Stimulated activated CD4-positive, alpha-beta T cell treated with anti-CD3 and anti-CD28 coated beads, Interleukin-12 subunit alpha, Interleukin-12 subunit beta, amount 100 ng/mL, for 4 hours (primary cell): ENCODE results near the gene HDAC8.
"Not testable (repeated sequence)": the region's sequence is repeated elsewhere in the genome, so short reads cannot be mapped to it uniquely, and the experiment has no call there.

Experiments used
- DNase-seq: peaks from one replicate; pipeline ENCODE4 v3.0.0-alpha.2; 2020

The HDAC8 gene

DNA sequence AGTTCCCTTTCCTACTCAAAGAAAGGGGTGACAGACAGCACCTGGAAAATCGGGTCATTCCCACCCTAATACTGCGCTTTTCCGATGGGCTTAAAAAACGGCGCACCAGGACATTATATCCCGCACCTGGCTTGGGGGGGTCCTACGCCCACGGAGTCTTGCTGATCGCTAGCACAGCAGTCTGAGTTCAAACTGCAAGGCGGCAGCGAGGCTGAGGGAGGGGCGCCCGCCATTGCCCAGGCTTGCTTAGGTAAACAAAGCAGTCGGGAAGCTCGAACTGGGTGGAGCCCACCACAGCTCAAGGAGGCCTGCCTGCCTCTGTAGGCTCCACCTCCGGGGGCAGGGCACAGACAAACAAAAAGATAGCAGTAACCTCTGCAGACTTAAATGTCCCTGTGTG lies 131.9 kb downstream of the HDAC8 start:
- not testable (repeated sequence) for DNase-seq

DNA sequence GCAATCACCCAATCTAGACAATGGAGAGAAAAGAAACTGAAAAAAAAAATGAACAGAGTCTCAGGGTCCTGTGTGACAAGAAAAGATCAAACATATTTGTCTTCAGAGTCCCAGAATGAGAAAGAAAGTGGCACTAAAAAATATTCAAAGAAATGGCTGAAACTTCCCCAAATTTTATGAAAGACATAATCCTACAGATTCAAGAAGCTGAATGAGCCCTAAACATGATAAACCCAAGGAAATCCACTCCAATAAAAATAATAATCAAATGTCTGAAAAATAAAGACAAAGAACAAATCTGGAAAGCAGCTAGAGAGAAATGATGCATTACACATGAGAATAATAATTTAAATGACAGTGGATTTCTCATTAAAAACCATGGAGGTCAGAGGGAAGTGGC lies 136.6 kb downstream of the HDAC8 start:
- DNase-seq = no peak

GRCh38 chrX:72430405-72430968 lies 142.2 kb downstream of the HDAC8 start:
- no peak for DNase-seq

DNA sequence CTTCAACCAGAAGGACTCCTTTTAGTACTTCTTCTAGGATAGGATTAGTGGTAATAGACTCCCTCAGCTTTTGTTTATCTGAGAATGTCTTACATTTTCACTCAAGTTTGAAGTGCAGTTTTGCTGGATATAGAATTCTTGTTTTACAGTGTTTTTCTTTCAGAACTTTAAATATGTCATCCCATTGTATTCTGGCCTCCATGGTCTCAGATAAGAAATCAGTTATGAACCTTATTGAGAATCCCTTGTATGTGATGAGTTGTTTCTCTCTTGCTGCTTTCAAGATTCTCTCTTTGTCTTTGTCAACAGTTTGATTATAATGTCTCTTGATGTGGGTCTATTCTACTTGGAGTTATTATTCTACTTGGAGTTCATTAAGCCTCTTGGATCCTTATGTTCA lies 150.8 kb downstream of the HDAC8 start:
- DNase-seq = no peak

DNA sequence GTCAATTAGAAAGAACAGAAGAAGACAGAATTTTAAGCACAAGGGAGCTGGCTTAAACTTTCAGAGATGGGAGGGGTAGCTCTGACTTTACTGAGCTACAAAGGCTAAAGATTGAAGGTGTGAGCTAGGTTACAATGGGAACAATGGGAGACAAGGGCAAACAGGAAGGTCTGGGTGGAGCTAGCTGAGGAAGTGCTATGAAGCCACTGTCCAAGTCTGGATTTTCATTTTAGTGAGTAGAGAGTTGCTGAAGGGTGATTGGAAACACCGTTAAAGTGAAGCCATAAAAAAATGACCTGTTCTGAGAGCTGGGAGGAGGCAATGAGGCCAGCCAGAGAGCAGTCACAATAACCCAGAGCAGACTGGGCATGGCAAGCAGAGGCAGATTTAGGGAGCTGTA lies 162.7 kb downstream of the HDAC8 start:
- no peak for DNase-seq

- no peak for DNase-seq
Observed at GRCh38 chrX:72408885-72409284, 163.8 kb downstream of the HDAC8 start.

GRCh38 chrX:72405136-72405535 lies 167.5 kb downstream of the HDAC8 start:
- DNase-seq = not testable (repeated sequence)

GRCh38 chrX:72402614-72403013 lies 170.0 kb downstream of the HDAC8 start:
- DNase-seq = no peak

GRCh38 chrX:72399816-72400215 lies 172.8 kb downstream of the HDAC8 start:
- DNase-seq = no peak

DNA sequence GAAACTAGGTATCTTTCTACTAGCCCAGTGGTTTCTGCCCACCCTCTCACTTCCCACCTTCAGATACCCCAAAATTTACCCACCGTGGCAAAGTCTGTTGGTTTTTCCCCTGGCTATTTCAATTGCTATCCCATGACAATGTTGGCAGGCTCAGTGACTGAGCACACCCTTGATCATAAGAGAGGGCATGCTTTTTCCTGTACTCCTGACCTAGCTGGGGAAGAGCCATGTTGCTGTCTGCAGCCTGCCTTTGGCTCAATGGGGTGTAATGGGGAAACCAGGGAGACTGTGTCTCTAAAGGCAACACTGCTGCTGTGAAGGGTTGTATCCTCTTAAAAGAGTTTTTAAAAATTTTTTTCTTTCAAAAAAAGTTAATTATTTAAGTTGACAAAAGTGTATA lies 176.5 kb downstream of the HDAC8 start:
- no peak for DNase-seq

- DNase-seq = no peak
Observed at GRCh38 chrX:72395237-72395636, 177.4 kb downstream of the HDAC8 start.

DNA sequence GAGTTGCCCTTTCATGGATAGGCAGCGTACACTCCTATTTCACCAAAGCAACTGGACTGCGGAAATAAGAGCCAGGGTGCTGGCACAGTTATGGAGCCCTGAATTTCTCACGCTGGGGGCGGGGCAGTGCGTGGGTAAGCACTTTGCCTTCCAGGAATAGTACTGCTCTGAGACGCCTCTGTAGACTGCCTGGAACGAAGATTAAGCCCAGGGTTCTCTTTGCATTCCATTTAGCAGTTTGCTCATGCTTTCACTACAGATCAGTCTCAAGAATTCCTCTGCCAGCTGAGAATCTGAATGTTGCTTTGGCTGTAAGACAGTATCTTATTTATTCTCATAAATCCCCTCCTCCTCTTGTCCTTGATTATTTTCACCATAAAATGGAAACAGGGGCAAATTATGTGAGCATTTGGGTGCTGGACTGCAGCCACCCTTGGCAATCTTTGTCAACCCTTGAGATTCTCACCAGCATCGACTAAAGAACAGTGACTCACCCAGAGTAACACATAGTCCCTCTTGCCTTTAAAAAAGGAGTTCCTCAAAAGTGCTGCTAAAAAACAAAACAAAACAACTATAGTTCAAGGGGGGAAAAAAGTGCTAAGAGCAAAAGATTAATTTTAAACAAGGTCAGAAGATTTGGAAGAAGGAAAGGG lies 178.0 kb downstream of the HDAC8 start:
- DNase-seq = no peak

DNA sequence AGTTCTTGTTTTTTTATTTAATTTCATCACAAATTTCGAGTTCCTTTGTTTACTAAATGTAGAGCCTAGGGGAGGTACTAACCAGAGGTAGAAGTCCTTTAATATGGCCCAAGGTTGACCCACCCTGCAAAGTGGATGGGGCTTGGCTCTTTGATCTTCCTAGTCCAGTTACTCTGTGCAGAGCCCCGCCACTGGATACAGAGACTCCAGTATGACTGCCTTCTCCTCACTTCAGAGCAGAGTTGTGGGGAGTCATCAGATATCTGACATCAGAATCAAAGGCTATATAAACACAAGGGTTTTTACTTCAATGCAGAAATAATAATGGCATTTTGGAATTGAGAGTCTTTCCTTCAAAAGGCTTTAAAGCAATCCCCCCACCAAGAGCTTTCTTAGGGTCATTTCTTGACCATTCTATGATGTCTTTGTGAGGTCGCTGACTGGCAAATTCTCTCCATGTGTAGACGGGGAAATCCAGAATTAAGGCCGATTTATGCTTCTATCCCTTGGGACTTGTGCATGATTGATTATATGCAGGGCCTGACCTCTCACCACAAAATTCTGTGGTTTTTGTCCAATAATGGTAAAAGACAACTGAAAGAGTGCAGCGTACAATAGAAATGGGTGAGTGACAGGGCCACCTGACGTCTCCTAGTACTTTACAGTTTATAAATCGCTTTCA lies 178.7 kb downstream of the HDAC8 start:
- no peak for DNase-seq

DNA sequence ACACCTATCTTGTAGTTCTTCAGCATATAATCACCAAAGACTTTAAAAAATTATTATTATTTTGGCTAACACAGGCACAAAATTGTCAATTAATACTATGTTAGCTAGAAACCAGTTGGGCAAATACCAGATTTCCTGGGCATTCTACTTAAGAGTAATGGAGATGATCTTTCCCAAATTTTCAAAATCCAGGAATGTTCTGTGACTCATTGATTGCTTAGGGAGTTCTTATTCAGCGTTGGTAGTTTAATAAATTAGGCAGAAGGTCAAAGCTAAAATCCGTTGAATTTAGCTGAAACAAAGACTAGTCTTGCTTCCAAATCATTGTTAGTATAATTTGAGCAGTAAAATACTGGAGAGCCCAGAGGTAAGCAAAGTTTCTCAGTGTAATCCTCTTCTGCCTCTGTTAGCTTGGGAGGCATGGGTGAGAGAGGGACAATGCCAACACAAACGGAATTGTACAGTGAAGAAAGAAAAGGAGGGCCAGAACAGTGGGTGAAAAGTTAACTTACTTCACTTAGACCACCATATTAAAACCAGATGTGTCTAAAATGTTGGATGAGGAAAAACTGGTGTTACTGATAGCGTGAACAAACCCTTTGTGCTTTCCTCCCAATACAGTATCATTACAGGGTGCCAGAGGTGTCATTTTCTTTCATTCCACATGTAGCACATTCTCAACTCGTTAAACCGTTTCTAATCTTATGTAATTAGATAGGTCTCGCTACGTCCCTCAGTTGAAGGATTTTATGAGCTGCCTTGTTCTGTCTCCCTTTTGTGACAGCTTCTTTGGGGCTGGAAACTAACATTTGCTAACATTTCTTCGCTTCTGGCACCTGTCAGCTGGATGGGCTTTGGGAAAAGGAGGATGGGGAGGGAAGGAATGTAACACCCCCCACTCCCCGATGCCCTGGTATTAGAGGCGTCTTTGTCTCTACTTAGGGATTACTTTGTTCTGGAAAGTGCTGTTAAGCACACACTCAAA lies 179.5 kb downstream of the HDAC8 start:
- no peak for DNase-seq

DNA sequence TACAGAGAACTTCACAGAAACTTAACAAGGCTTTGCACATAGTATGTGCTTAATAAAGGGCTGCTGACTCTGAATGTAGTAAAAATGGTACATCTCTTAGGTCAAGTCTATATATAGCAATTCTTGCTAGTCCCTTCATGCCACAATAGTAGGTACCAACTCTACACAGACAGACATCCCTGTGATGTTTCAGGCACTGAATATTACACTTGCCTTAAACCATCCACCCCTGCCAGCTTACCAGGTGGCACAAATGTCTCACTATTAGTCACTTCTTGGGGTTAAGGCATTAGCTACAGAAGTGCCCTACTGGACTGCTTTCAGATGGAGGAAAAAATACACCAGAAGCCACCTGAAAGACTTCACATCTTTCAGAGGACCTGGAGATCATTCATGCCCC lies 180.6 kb downstream of the HDAC8 start:
- DNase-seq = no peak

- no peak for DNase-seq
Observed at GRCh38 chrX:72387247-72387646, 185.4 kb downstream of the HDAC8 start.

- no peak for DNase-seq
Observed at GRCh38 chrX:72382202-72382595, 190.4 kb downstream of the HDAC8 start.

DNA sequence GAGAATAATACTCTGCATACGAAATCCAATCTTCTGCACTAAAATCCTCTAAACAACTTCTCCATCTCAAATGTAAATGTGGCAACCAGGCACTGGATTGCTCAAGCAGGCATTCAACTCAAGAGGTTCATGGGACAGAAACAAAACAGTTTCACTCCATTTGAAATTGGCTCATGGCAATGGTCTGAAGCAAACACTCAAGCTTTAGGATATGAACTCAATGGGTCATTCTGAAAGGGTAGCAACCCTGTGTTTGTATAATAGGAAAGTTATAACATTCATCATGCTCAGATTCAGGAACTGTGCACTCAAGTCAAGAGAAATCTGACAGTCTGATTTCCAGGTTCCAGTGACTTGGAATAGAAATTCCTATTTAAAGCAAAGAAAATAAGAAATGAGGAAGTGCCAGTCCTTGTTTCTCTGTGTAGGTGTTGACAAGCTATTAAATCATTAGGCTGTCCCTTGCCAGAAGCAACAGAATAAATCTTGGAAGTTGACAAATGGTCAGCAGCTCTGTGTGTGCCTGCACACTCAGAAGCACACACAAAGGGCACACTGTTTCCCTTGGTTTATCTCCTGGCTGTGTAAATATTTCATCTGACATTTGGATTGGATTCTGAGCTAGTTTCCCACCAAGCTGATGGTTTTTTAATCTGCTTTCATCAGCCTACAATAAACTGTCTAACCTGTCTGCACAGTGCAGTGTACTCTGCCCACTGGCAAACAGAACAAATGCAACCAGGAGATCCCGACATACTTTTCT lies 191.0 kb downstream of the HDAC8 start:
- no peak for DNase-seq

DNA sequence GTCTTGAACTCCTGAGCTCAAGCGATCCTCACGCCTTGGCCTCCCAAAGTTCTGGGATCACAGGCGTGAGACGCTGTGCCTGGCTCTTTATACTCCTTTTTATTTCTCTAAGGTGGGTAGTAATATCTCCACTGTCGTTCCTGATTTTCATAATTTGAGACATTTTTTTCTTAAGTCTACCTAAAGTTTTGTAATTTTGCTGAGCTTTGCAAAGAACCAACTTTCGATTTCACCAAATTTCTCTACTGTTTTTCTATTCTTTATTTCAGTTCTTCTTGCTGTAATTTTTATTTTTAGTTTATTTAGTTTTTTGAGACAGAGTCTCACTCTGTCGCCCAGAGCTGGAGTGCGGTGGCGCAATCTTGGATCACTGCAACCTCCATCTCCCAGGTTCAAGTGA lies 196.5 kb downstream of the HDAC8 start:
- no peak for DNase-seq

DNA sequence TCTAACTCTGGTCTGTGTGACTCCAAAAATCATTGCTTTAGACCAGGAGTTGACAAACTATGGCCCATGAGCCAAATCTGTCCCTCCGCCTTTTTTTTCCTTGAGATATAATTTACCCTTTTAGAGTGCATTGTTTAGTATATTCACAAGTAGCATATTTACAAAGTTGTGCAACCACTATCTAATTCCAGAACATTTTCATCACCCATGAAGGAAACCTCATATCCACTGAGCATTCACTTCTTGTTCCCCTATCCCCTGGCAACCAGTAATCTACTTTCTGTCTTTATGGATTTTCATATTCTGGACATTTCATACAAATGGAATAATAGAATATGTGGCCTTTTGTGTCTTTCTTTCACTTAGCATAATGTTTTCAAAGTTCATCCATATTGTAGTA lies 199.5 kb downstream of the HDAC8 start:
- DNase-seq = no peak

DNA sequence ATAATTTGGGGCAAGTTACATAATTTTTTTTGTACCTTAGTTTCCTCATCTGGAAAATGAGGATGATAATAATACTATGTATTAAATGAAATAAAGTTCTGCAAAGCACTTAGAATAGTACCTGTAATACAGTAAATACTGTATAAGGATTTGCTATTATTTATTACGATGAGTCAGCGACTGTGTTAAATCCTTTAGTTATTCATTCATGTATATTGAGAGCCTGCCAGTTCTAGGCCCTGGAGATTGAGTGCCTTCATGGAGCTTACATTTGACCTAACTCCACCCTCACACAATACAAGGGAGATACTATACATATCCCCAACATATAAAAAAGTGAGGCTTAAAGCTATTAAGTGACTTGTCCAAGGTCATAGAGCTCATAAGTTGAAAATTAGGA lies 199.9 kb downstream of the HDAC8 start:
- no peak for DNase-seq

DNA sequence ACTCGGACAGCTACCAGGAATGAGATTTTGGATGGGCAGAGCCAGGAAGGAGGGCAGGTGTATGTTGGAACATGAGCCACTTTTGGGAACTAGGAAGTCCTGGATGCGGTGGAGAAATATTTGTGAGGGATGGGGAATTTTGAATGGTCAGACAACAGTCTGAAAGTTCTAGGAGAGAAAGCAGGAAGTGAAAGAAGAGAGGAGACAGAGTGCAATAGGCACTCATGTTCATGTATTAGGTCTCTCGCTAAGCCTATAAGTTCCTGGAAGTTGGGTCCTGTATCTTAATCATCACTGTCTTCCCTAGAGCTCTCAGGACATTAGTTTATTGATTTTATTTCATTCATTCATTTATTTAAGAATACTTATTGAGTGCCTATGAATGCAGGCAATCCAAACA lies 201.2 kb downstream of the HDAC8 start:
- DNase-seq = no peak

DNA sequence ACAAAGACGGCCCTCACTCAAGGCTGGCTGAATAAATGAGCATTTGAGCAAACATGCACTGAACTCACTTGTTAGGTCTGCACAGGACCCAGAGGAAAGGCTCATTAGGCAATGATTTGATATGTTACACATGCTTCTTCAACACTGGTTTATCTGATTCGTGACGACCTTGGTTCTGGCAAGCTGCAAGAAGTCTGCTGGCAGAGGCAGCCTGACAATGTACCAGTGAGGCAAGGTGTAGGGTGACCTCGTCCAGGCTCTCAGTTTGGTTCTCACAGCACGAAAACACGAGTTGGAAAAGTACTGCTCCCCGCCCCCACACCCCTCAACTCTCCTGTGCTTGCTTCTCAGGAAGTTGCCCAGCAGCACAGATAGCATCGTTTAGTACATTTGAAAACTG lies 203.8 kb downstream of the HDAC8 start:
- DNase-seq = no peak
